ENCODE results near the gene RCAN2.
A peak's percentile ranks its signal among the peaks of the same experiment; 100 is the strongest.

RCAN2 gene

GRCh38 chr6:46293641-46294316 is 197.5 kb downstream of the RCAN2 start:
- no peak for DNase-seq (ENCODE audit: low read depth in 2 of 2)

DNA sequence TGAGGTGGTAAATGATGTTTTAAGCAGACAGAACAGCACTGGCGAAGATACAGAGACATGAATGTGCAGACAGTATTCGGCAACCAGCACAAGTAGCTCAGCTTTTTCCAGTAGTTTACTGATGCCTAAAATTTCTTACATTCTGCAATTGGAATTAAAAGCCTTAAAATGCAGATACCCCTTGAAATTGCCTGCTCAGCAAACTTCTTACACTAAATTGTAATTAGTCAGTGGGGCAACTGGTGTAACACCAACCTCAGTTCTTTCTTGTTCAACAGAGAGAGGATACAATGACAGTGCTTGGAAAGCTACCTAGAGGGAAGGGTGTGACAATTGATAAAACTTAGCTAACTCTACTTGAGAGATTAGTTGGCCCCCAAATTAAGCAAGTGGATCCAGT is 199.4 kb downstream of the RCAN2 start:
- DNase-seq (ENCODE audit: low read depth in 2 of 2): no peak

- no peak for DNase-seq (ENCODE audit: low read depth in 2 of 2)
These were observed 200.0 kb downstream of the RCAN2 start for GRCh38 chr6:46291275-46291633.

DNA sequence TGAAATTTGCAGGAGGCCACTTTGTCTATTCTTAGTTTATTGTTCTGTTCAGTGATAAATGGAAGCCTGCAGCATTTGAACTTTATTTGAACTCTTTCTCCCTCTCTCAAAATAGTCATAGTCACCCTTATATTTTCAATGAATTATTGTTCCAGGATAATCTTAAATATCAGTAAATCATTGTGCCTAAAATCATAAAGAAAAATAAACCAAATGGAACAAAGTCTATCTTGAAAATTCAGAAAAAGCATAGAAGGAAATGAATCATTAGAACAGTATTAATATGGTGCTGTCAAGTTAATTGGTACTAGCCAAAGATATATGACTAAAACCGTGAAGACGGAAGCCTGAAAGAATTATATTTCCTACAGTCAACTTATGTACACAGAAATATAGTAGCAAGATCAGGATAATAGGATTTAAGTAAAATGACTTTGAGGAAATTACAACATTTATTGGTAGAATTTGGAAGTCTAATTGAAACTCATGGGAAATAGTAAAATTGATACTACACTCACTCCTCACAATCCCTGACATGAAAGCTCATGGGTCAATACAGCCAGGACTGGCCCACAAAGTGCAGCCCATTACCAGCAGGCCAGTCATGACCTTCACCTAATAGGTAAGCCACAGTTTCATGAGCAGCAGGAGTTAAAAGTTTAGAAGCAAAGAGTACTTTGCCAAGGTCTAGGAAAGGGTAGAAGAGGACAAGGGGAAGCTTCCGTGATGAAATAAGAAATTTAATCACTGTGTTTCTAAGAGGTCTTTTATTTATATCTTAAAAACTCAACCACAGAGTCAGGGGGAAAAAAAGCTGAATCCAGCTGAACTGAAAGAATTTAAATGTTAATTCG is 200.6 kb downstream of the RCAN2 start:
- no peak for DNase-seq (ENCODE audit: low read depth in 2 of 2)

DNA sequence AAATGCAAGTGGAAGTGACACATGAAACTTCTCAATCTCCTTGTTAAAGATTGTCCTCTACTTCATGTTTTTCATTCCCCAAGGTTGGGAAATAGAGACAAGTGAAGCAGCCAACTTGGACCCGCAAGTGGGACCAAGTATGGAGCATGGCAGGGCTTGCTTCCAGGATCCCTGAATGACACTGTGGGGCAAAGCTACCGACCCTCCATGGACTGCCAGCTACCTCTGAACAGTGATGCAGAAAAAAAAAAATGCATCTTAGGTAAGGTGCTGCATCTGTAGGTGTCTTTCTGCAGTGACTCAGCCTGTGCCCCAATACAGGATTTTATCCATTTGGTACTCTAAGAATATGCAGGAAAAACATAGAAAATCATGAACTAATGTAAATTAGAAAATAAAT is 201.4 kb downstream of the RCAN2 start:
- DNase-seq (ENCODE audit: low read depth in 2 of 2): no peak

GRCh38 chr6:46288835-46289234 is 202.4 kb downstream of the RCAN2 start:
- DNase-seq (ENCODE audit: low read depth in 2 of 2): no peak

DNA sequence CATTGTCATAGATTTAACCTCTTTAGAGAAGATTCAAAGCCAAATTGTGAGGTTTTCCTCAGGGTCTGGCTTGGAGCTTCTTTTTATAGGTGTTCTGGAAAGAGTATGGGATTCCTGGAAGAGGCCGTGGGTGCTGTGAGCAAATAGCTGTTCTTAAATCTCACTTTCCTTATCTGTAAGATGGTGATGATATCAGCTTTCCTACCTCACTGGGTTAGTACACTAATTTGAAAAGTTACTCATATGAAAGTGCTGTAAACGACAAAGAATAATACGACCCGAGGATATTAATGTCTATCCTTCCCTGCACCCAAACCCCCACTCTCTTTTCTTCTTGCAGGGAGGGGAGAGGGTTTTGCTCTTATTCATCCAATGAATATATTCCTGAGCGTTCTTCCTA is 203.6 kb downstream of the RCAN2 start:
- DNase-seq (ENCODE audit: low read depth in 2 of 2): no peak

DNA sequence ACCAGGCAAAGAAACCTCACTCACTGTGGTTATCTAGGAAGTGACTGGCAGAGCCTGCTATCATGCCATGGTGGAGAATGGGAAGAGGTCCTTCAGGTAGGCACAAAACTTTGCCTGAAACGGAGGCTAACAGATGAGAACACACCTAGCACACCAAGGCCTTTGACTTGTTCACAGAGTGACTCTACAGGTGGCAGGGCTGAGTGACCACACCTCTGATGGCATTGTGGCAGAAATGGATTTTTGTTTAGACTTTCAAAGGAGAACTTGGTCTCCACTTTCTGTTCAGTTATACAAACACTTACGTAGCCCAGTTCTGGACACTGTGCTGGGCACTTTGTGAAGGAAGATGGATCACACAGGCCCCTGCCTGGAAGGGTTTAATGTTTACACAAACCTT is 204.2 kb downstream of the RCAN2 start:
- DNase-seq (ENCODE audit: low read depth in 2 of 2): no peak

DNA sequence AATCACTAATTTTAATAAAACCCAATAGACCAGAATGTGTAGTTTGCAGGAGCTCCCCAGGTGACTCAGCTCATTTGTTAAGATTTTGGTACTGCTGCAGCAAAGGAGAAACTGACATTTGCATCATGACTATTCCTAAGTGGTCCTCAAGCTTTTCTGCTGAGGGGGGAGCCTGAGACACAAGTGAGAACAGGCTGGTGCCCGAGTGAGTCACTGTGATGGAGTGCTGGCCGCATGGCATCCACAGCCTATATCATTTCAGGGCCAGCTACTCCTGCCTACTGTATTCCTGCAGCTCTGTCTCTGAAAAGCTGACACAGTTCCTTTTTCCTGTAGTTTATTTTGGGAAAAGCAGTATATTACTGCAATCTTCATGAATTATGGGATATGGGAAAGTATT is 206.8 kb downstream of the RCAN2 start:
- DNase-seq (ENCODE audit: low read depth in 2 of 2): no peak

GRCh38 chr6:46281110-46281509 is 210.1 kb downstream of the RCAN2 start:
- no peak for DNase-seq (ENCODE audit: low read depth in 2 of 2)

DNA sequence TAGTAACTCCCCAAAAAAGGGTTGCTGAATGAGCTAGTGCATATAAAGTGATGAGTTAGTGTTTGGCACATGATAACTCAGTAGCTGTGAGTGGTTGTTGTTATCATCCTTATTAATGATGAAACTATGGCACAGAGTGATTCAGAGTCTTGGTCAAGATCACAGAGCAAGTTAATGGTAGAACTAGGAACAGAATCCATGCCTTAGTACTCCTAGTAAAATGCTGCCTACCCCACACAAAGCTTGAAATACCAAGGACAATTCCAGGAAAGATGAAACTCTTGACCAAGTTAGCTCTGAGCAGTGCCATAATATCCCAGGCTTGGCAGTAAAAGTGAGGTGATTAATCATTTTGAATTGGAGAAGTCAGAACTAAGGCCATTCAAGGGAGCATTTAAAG is 211.4 kb downstream of the RCAN2 start:
- no peak for DNase-seq (ENCODE audit: low read depth in 2 of 2)

- no peak for DNase-seq (ENCODE audit: low read depth in 2 of 2)
These were observed 214.6 kb downstream of the RCAN2 start for GRCh38 chr6:46276576-46277142.

DNA sequence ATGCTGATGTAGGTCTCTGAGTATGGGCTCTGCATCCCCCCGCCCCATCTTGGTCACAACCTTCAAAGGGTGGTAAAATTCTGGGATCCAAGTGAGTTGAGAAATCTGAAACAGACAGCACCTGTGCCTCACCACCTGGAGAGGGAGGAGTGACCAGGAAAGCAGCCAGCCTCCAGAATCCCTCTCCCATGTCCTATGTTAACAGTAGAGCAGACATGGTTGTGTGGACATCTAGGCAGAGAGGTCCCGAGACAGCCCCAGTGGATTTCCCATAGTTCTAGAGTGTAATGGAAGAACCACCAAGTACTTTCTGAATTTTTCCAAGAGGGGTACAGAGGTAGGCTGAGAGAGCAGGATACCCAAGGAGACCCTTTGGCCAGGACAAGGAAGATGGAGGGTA is 216.7 kb downstream of the RCAN2 start:
- no peak for DNase-seq (ENCODE audit: low read depth in 2 of 2)

DNA sequence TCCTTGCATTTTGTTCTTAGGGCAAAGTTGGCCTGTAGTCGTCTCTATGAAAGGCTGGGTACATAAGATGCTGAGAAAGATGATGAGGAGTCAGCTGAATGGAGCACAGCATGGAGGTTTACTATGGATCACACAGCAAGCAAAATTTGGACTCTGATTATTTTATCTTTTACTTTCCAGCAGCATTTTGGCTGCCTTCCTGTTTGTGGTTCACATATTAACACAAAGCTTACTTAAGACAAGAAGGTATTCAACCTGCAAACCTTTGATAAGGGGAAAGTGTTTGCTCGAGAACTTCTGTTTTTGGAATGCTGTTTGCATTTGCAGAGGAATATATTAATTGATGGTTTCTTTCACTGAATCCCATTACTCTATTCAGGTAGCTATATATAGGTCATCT is 217.3 kb downstream of the RCAN2 start:
- no peak for DNase-seq (ENCODE audit: low read depth in 2 of 2)

GRCh38 chr6:46271728-46272127 is 219.5 kb downstream of the RCAN2 start:
- DNase-seq (ENCODE audit: low read depth in 2 of 2): no peak

GRCh38 chr6:46271107-46271506 is 220.1 kb downstream of the RCAN2 start:
- DNase-seq (ENCODE audit: low read depth in 2 of 2): no peak

- no peak for DNase-seq (ENCODE audit: low read depth in 2 of 2)
These were observed 220.9 kb downstream of the RCAN2 start for GRCh38 chr6:46270336-46270735.

- DNase-seq (ENCODE audit: low read depth in 2 of 2): no peak
These were observed 221.6 kb downstream of the RCAN2 start for GRCh38 chr6:46269447-46270229.

- no peak for DNase-seq (ENCODE audit: low read depth in 2 of 2)
These were observed 223.7 kb downstream of the RCAN2 start for GRCh38 chr6:46267515-46267914.

- DNase-seq (ENCODE audit: low read depth in 2 of 2): no peak
These were observed 225.9 kb downstream of the RCAN2 start for GRCh38 chr6:46265373-46265772.

DNA sequence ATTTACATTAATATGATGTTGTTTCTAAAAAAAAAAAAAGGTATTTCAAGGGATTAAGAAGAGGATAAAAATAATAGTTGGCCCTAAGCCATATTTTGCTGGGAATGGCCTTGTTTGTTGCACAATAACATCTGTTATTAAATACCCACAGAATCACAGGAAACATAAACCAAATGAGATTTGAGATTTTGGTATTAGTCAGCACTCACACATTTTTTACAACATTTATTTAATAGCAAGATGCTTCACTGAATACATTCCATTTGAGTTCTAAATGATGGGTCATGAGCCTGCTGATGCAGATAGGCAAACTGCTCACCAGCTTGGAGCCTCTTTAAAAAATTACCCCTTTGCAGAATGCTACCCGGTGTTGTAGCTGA is 227.6 kb downstream of the RCAN2 start:
- DNase-seq (ENCODE audit: low read depth in 2 of 2): peak; percentile 89 to 92

- DNase-seq (ENCODE audit: low read depth in 2 of 2): no peak
These were observed 228.1 kb downstream of the RCAN2 start for GRCh38 chr6:46262928-46263706.

Measured in fibroblast of skin of left biceps (primary cell).